GM13977 (cell line): ENCODE measurements around the gene LACTB.

Experiments used
- DNase-seq: peaks from one replicate; pipeline ENCODE4 v3.0.0; 2012; ENCODE audit warnings: low spot score
- in situ Hi-C: fragments of 300-500 bp; cut with MboI; formaldehyde crosslinking; loops from one replicate; pipeline ENCODE4 v1.12.0; 2022; ENCODE audit warnings: low sequenced_read_pairs, low pct_unique_long_range_greater_than_20kb, mixed read lengths, inconsistent platforms; ENCODE audit not compliant: unreplicated experiment
- TF ChIP-seq, protein P1 (sequence below): IDR thresholded peaks from 2 replicates; pipeline ENCODE4 v1.5.1; 2012; ENCODE audit warnings: mild to moderate bottlenecking, control low read depth; ENCODE audit not compliant: insufficient read depth; ENCODE audit errors: extremely low read depth, missing control alignments

Gene LACTB

DNA sequence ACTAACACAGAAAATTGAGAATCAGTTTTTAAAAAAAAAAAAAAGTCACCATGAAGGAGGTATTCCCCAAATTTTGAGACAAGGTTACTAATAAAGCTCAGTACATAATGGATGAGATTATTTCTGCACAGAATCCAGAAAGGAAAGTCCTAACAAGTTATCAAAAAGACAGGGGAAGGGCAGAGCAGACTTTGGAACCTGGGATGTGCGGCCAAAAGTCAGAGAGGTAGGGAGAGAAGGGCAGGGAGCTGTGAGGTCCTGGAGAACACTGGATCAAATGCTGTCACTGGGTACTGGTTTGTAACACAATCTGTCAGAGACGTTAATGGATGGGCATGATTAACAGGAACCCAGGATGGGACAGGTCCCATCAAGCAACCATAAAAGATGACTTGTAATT is 12.2 kb upstream of the LACTB start:
- in situ Hi-C loops: no loop called here
- TF ChIP-seq, protein P1, sequence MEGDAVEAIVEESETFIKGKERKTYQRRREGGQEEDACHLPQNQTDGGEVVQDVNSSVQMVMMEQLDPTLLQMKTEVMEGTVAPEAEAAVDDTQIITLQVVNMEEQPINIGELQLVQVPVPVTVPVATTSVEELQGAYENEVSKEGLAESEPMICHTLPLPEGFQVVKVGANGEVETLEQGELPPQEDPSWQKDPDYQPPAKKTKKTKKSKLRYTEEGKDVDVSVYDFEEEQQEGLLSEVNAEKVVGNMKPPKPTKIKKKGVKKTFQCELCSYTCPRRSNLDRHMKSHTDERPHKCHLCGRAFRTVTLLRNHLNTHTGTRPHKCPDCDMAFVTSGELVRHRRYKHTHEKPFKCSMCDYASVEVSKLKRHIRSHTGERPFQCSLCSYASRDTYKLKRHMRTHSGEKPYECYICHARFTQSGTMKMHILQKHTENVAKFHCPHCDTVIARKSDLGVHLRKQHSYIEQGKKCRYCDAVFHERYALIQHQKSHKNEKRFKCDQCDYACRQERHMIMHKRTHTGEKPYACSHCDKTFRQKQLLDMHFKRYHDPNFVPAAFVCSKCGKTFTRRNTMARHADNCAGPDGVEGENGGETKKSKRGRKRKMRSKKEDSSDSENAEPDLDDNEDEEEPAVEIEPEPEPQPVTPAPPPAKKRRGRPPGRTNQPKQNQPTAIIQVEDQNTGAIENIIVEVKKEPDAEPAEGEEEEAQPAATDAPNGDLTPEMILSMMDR: no peak
- no peak for DNase-seq

DNA sequence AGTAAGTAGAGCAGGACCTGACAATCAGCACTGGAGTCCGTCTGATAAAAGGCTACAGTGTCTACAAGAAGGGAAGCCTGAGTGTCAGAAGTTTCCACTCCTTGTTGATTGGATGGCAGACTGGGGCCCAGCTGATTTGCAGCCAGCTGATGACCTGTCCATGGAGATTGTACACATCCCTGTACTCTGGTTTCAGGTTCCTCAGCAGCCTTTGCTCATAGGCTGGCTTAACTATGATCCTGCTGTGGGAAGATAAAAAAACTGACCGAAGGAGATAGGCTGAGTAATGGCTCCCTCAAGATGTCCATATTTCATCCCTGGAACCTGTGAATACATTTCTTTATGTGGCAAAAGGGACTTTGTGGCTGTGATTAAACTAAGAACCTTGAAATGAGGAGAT is 11.7 kb upstream of the LACTB start:
- no peak for DNase-seq
- in situ Hi-C loops: no loop called here
- TF ChIP-seq, protein P1: no peak

GRCh38 chr15:63110428-63111026 is 11.1 kb upstream of the LACTB start:
- in situ Hi-C loops: no loop called here
- TF ChIP-seq, protein P1: no peak
- DNase-seq: no peak

GRCh38 chr15:63111481-63111880 is 10.2 kb upstream of the LACTB start:
- TF ChIP-seq, protein P1: no peak
- in situ Hi-C loops: no loop called here
- no peak for DNase-seq

GRCh38 chr15:63112871-63113270 is 8.8 kb upstream of the LACTB start:
- no peak for DNase-seq
- TF ChIP-seq, protein P1: no peak
- in situ Hi-C loops: no loop called here

GRCh38 chr15:63114465-63114864 is 7.2 kb upstream of the LACTB start:
- in situ Hi-C loops: no loop called here
- TF ChIP-seq, protein P1: no peak
- DNase-seq: no peak

DNA sequence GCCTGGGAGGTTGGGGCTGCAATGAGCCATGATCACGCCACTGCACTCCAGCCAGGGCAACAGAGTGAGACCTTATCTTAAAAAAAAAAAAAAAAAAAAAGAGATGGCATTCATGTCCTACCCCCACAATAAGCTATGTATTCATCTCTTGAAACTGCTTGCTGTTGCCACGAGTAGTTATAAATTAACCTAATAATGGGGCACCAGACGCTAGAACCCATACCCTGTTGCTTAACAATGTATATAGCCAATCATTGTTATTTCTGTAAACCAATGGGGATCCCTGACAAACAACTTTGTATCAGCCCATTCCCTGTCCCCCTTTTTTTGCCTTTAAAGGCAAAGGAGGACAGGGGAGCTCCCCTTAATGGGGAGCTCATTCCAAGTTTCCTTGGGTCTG is 2.8 kb upstream of the LACTB start:
- TF ChIP-seq, protein P1: no peak

More for the DNA sequence above, 2.8 kb upstream of the LACTB start:
- DNase-seq: no peak
- in situ Hi-C loops: no loop called here
